ENCODE data around the gene MCM9.

DNA sequence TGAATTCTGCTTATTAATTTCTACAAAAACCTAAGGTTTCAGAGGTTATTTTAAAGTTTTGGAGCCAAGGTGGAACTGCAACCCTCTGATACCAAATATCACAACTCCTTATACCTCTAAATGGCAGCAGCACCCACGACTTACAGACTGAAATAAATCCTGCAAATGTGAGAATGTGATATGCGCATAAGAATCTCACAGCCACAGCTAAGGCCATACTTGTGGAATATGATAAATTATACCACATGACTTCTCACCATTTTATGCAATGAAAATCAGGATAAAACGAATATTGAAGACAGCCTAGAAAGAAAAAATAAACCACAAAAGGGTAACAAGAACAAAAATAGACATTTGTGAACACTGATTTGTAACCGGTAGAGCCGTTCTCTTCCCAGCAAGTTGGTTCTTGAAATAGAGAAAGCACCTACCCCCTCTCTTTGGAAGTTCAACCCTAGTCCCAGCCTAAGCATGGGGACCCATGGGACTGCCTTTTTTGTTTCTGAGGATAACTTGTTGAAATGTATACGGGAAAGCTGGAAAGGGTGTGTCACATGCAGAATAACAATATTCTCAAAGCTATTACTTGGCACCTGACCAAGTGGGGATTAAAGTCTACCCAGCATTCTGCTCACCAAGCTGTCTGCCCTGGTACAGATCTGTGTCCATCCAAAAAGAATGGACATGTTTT lies 47.1 kb upstream of the MCM9 start:
- TF ChIP-seq CTCF (IDR thresholded peaks at IDR 0.05) (no peak), POLR2A (IDR thresholded peaks at IDR 0.05) (no peak)

All from Peyer's patch (tissue), 4 donors.